NCI-H146 treated with DMSO at 0.1 percent for 48 hours (cell line): ENCODE results near the gene TRIOBP.

ENCODE experiments used
- DNase-seq: peaks from one replicate; lab custom pipeline; 2025; ENCODE audit not compliant: unreplicated experiment; lab: John Stamatoyannopoulos, UW

TRIOBP gene

GRCh38 chr22:37669586-37669985 is 27.3 kb upstream of the TRIOBP start:
- no peak for DNase-seq

GRCh38 chr22:37672206-37672919 is 24.5 kb upstream of the TRIOBP start:
- no peak for DNase-seq

GRCh38 chr22:37672920-37673455 is 23.9 kb upstream of the TRIOBP start:
- DNase-seq: no peak

GRCh38 chr22:37674248-37674647 is 22.6 kb upstream of the TRIOBP start:
- no peak for DNase-seq

- peak; percentile 1 for DNase-seq
Observed at GRCh38 chr22:37674951-37675929, 21.6 kb upstream of the TRIOBP start, which contains the start of gene LGALS1. TSS of gene LGALS1 (plus strand) at chr22:37675636. CDS start at chr22:37675703, 67 bp downstream.

- no peak for DNase-seq
Observed at GRCh38 chr22:37675930-37676735, 20.7 kb upstream of the TRIOBP start.

- DNase-seq: peak; percentile 30
Observed at GRCh38 chr22:37676736-37677492, 19.9 kb upstream of the TRIOBP start.

GRCh38 chr22:37677493-37677974 is 19.3 kb upstream of the TRIOBP start:
- no peak for DNase-seq

GRCh38 chr22:37678372-37678771 is 18.5 kb upstream of the TRIOBP start:
- no peak for DNase-seq

- DNase-seq: no peak
Observed at GRCh38 chr22:37679670-37680069, 17.2 kb upstream of the TRIOBP start.

GRCh38 chr22:37680191-37680851 is 16.5 kb upstream of the TRIOBP start:
- no peak for DNase-seq

- DNase-seq: no peak
Observed at GRCh38 chr22:37681001-37681424, 15.8 kb upstream of the TRIOBP start.

GRCh38 chr22:37681556-37682049 is 15.2 kb upstream of the TRIOBP start:
- peak; percentile 10 for DNase-seq

- no peak for DNase-seq
Observed at GRCh38 chr22:37684803-37685615, 11.8 kb upstream of the TRIOBP start.

GRCh38 chr22:37686002-37686982 is 10.6 kb upstream of the TRIOBP start, which contains the start of gene NOL12:
TSS of gene NOL12 (plus strand) at chr22:37686343. CDS start at chr22:37686393, 50 bp downstream.
- peak; percentile 59 for DNase-seq

- no peak for DNase-seq
Observed at GRCh38 chr22:37690407-37690806, 6.4 kb upstream of the TRIOBP start.

GRCh38 chr22:37690901-37691504 is 5.8 kb upstream of the TRIOBP start:
- DNase-seq: no peak
